Measurements from ENCODE around the gene USH2A. TPM values are rescaled to one million over a fixed set of nuclear protein-coding genes. Genes with fewer than 3 reads are reported as not detected.

The USH2A gene
- total RNA-seq, 1 donor = under 0.01 TPM

- no peak for DNase-seq (ENCODE audit: low read depth)
- no peak overlapping the region for H3K4me3 ChIP-seq (ENCODE audit: low read depth, low read length)
- TF ChIP-seq CTCF (IDR thresholded peaks at IDR 0.05; ENCODE audit: insufficient read depth, low read depth, low read length) = no peak
Measured at GRCh38 chr1:215780641-215781040, 642.6 kb downstream of the USH2A start.

GRCh38 chr1:215780139-215780538 is 643.1 kb downstream of the USH2A start:
- H3K4me3 ChIP-seq (ENCODE audit: low read depth, low read length) = no peak overlapping the region
- no peak for TF ChIP-seq CTCF (IDR thresholded peaks at IDR 0.05; ENCODE audit: insufficient read depth, low read depth, low read length)
- DNase-seq (ENCODE audit: low read depth) = no peak

DNA sequence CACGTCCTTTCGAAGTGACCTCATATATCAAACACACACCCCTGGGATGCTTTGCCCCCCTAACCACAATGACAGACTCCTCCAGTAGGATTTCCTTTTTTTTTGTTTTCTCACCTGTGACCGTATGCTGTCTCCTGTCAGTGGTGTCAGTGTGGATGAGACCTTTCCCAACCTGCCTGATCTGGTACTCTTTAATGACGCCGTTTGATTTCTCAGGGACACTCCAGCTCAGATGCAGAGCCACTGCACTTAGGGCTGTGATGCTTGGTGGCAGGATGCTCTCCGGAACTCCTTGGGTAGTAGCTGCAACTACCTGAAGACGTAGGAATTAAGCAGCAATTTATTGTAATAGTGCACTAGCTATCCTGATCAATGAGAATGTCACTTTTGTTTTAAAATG is 643.5 kb downstream of the USH2A start:
- DNase-seq (ENCODE audit: low read depth) = no peak
- no peak for TF ChIP-seq CTCF (IDR thresholded peaks at IDR 0.05; ENCODE audit: insufficient read depth, low read depth, low read length)
- no peak overlapping the region for H3K4me3 ChIP-seq (ENCODE audit: low read depth, low read length)

DNA sequence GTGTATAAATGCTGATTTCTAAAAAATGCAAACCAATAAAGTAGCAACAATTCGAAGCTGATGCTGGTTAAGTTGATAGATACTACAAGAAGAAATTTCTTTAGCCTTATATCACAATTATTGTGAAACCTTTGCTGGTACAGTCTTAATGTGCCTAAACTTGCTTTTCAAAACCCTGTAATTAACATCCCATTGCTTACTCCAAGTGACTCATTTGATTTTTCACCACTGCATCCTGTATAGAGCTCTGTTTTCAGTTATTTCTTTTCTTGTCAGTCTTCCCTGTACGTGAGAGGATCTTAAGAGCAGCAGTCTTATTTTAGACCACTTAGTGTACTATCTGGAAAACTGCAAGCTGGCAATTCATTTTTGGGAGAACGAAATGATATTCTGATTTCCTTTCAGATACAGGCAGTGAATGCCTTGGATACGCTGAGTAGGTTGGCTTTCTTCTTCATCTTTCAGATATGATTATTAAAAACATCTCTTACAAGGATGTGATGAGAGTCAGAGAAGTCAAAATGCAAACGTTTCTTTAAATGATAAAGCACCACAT is 645.8 kb downstream of the USH2A start:
- no peak for DNase-seq (ENCODE audit: low read depth)

DNA sequence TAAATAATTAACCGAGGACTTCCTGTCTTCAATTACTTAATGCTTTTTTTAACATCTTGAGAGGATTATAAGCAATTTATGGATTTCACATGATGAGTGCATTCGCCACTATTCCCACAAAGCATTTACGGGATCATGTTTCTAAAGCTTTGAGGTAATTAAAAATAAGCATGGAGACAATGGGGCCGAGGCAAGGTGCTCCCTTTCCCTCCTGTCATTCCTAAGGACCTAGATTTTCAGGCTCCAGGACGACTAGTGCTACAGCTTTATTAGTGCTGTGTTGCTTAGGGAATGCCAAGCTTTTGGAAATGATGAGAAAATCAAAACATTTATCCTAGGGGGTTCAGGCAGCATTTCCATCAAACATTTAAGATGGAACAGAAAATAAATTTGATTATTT is 646.9 kb downstream of the USH2A start:
- no peak overlapping the region for H3K4me3 ChIP-seq (ENCODE audit: low read depth, low read length)
- DNase-seq (ENCODE audit: low read depth) = no peak
- TF ChIP-seq CTCF (IDR thresholded peaks at IDR 0.05; ENCODE audit: insufficient read depth, low read depth, low read length) = no peak

More for the DNA sequence above, 645.8 kb downstream of the USH2A start:
- H3K4me3 ChIP-seq (ENCODE audit: low read depth, low read length) = no peak overlapping the region
- TF ChIP-seq CTCF (IDR thresholded peaks at IDR 0.05; ENCODE audit: insufficient read depth, low read depth, low read length) = no peak

DNA sequence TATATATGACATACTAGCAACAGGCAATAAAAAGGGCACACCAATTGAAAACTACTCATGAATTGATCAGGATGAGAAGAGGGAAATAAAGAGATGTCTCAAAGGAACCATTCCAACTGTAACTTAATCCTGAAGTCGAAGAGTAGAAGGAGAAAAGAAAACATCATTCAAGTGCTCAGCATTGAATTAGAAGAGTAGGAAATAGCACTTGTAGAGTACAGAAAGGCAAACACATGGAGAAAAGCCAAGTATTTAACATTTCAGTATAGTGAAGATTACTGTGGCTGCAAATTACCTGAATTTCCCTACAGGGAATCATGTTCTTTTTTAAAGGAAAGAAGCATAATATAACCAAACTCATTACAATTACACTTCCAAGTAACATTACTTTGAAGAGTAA is 651.1 kb downstream of the USH2A start:
- H3K4me3 ChIP-seq (ENCODE audit: low read depth, low read length) = no peak overlapping the region
- TF ChIP-seq CTCF (IDR thresholded peaks at IDR 0.05; ENCODE audit: insufficient read depth, low read depth, low read length) = no peak
- no peak for DNase-seq (ENCODE audit: low read depth)

DNA sequence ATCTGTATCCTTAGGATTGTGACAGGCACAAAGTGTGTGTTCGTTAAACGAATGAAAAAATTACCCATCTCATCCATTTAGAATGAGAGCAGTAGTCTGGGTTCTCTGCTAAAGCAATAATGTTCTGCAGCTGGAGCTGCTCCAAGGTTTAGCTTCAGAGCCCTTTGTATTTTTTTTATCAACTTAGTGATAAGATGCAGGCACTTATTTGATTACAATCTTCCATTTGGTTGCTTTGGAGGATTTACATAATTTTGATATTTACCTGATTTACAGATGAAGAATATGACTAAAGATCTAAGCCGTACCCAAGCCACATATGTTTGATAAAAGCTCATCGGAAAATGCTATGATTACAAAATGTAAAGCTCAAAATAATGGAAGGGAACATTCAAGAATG is 654.9 kb downstream of the USH2A start:
- H3K4me3 ChIP-seq (ENCODE audit: low read depth, low read length) = no peak overlapping the region
- DNase-seq (ENCODE audit: low read depth) = no peak
- TF ChIP-seq CTCF (IDR thresholded peaks at IDR 0.05; ENCODE audit: insufficient read depth, low read depth, low read length) = no peak
